HL-60 (cell line): ENCODE measurements around the gene ARHGEF17.

Source experiments
- GABPA ChIP-seq: IDR thresholded peaks from 2 replicates; pipeline ENCODE4 v1.6.1; 2012; ENCODE audit warnings: low read depth
- POLR2AphosphoS5 ChIP-seq: IDR thresholded peaks from 2 replicates; pipeline ENCODE4 v1.6.1; 2012; ENCODE audit warnings: low read depth
- SPI1 ChIP-seq: IDR thresholded peaks from 2 replicates; pipeline ENCODE4 v1.6.1; 2012; ENCODE audit warnings: low read depth, mild to moderate bottlenecking, borderline replicate concordance
- TF ChIP-seq, protein P1 (sequence below): IDR thresholded peaks from 2 replicates; pipeline ENCODE4 v1.6.1; 2012; ENCODE audit warnings: low read depth; ENCODE audit not compliant: insufficient replicate concordance
- TF ChIP-seq, protein P2 (sequence below): IDR thresholded peaks from one replicate; pipeline ENCODE4 v1.5.1; 2011; ENCODE audit warnings: low read length, control low read depth, inconsistent platforms; ENCODE audit not compliant: insufficient read depth

DNA sequence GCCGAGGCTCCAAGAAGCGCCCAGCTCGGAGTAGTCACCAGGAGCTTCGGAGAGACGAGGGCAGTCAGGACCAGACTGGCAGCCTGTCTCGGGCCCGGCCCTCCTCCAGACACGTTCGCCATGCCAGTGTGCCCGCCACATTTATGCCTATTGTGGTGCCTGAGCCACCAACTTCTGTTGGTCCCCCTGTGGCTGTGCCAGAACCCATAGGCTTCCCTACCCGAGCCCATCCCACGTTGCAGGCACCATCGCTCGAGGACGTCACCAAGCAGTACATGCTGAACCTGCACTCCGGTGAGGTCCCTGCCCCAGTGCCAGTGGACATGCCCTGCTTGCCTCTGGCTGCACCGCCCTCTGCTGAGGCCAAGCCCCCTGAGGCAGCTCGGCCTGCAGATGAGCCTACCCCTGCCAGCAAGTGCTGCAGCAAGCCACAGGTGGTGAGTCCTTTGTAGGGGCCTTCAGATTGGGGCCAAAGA is 3.4 kb downstream of the ARHGEF17 start:
- TF ChIP-seq, protein P1, sequence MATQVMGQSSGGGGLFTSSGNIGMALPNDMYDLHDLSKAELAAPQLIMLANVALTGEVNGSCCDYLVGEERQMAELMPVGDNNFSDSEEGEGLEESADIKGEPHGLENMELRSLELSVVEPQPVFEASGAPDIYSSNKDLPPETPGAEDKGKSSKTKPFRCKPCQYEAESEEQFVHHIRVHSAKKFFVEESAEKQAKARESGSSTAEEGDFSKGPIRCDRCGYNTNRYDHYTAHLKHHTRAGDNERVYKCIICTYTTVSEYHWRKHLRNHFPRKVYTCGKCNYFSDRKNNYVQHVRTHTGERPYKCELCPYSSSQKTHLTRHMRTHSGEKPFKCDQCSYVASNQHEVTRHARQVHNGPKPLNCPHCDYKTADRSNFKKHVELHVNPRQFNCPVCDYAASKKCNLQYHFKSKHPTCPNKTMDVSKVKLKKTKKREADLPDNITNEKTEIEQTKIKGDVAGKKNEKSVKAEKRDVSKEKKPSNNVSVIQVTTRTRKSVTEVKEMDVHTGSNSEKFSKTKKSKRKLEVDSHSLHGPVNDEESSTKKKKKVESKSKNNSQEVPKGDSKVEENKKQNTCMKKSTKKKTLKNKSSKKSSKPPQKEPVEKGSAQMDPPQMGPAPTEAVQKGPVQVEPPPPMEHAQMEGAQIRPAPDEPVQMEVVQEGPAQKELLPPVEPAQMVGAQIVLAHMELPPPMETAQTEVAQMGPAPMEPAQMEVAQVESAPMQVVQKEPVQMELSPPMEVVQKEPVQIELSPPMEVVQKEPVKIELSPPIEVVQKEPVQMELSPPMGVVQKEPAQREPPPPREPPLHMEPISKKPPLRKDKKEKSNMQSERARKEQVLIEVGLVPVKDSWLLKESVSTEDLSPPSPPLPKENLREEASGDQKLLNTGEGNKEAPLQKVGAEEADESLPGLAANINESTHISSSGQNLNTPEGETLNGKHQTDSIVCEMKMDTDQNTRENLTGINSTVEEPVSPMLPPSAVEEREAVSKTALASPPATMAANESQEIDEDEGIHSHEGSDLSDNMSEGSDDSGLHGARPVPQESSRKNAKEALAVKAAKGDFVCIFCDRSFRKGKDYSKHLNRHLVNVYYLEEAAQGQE, result no peak
- TF ChIP-seq, protein P2, sequence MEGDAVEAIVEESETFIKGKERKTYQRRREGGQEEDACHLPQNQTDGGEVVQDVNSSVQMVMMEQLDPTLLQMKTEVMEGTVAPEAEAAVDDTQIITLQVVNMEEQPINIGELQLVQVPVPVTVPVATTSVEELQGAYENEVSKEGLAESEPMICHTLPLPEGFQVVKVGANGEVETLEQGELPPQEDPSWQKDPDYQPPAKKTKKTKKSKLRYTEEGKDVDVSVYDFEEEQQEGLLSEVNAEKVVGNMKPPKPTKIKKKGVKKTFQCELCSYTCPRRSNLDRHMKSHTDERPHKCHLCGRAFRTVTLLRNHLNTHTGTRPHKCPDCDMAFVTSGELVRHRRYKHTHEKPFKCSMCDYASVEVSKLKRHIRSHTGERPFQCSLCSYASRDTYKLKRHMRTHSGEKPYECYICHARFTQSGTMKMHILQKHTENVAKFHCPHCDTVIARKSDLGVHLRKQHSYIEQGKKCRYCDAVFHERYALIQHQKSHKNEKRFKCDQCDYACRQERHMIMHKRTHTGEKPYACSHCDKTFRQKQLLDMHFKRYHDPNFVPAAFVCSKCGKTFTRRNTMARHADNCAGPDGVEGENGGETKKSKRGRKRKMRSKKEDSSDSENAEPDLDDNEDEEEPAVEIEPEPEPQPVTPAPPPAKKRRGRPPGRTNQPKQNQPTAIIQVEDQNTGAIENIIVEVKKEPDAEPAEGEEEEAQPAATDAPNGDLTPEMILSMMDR, result no peak
- TF ChIP-seq SPI1 (no peak), POLR2AphosphoS5 (no peak), GABPA (no peak)
